Ovary (tissue), 3 donors: ENCODE data around the gene GCKR.

ENCODE experiments used
- POLR2A ChIP-seq: fragments of 450-650 bp; IDR thresholded peaks from one replicate; pipeline ENCODE4 v1.6.1; 2017; ENCODE audit warnings: antibody characterized with exemption, mild to moderate bottlenecking, moderate library complexity
- TF ChIP-seq, protein P1 (sequence below), 3 donors: fragments of 450-650 bp in 2 of 3; fragments of 200-600 bp in 1 of 3; IDR thresholded peaks; one replicate each; pipeline versions ENCODE4 v1.5.1 to v1.8.0; 2016 to 2022; ENCODE audit warnings: antibody characterized with exemption in 3 of 3, mild to moderate bottlenecking in 1 of 3
- donor health status: DM: no; HTN: no; CAD: no.

DNA sequence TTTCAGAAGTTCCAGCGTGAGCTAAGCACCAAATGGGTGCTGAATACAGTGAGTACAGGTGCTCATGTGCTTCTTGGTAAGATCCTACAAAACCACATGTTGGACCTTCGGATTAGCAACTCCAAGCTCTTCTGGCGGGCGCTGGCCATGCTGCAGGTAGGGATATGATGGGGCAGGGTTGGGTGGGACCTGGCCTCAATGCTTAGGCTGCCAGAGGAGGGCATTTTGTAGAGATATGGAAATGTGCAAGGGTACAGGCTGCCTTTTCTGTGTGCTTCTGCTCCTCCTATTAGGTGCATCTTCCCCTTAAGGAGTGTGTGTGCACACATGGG, 22.1 kb downstream of the GCKR start:
- TF ChIP-seq, protein P1, sequence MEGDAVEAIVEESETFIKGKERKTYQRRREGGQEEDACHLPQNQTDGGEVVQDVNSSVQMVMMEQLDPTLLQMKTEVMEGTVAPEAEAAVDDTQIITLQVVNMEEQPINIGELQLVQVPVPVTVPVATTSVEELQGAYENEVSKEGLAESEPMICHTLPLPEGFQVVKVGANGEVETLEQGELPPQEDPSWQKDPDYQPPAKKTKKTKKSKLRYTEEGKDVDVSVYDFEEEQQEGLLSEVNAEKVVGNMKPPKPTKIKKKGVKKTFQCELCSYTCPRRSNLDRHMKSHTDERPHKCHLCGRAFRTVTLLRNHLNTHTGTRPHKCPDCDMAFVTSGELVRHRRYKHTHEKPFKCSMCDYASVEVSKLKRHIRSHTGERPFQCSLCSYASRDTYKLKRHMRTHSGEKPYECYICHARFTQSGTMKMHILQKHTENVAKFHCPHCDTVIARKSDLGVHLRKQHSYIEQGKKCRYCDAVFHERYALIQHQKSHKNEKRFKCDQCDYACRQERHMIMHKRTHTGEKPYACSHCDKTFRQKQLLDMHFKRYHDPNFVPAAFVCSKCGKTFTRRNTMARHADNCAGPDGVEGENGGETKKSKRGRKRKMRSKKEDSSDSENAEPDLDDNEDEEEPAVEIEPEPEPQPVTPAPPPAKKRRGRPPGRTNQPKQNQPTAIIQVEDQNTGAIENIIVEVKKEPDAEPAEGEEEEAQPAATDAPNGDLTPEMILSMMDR (IDR thresholded peaks at IDR 0.05), result no peak
- no peak for TF ChIP-seq POLR2A
